ENCODE results near the gene ZNF536. TPM values are rescaled to one million over a fixed set of nuclear protein-coding genes. Genes with fewer than 3 reads are reported as not detected.
"Not testable (repeated sequence)": the region's sequence is repeated elsewhere in the genome, so short reads cannot be mapped to it uniquely, and the experiment has no call there.

The ZNF536 gene
- total and polyA plus RNA-seq, 5 experiments from 2014 or later = not detected

DNA sequence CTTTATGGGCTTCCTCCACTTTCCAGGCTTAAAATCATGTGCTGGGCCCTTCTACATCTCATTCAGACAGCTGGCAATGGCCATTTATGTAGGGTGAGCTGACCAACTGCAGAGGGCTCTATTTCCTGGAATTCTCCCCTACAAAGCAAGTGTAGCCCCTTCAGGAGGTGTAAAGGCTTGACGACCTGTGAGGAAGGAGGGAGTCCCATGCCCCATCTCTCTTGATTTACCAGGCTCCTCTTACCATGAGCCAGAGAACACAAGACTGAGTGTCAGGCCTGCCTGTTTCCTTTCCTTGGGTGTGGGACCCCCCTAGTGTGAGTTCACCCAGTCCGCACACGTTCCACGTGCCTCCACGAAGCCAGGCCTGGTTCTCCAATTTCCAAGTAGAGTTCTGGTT lies 16.6 kb downstream of the ZNF536 start:
- H3K4me1 Mint-ChIP-seq = peaks cover 0 to 4% (median 0%) of the 10 kb centered on the region in 4 donors
- no peak for ATAC-seq
- no peak overlapping the region for H3K27ac Mint-ChIP-seq
- POLR2A ChIA-PET = no interaction called here
- no peak overlapping the region for H3K4me3 Mint-ChIP-seq
- H3K9me3 Mint-ChIP-seq = peaks cover 0 to 5% (median 0%) of the 10 kb centered on the region in 9 donors
- DNase-seq = no peak
- H3K27me3 Mint-ChIP-seq = peaks cover 9 to 53% (median 18%) of the 10 kb centered on the region in 5 donors
- H3K36me3 Mint-ChIP-seq = no peaks in the 10 kb centered on the region

GRCh38 chr19:30390356-30390988 lies 18.3 kb downstream of the ZNF536 start:
- ATAC-seq (no peak), DNase-seq (no peak)
- Mint-ChIP-seq H3K4me1 (peaks cover 0 to 2% (median 0%) of the 10 kb centered on the region in 4 donors), H3K36me3 (no peaks in the 10 kb centered on the region), H3K9me3 (peaks cover 0 to 5% (median 0%) of the 10 kb centered on the region in 9 donors), H3K4me3 (no peak overlapping the region), H3K27me3 (peaks cover 7 to 59% (median 21%) of the 10 kb centered on the region in 5 donors), H3K27ac (no peak overlapping the region)
- POLR2A ChIA-PET = no interaction called here

- H3K4me3 Mint-ChIP-seq = no peak overlapping the region
- POLR2A ChIA-PET = no interaction called here
- H3K36me3 Mint-ChIP-seq = no peaks in the 10 kb centered on the region
- no peak overlapping the region for H3K27ac Mint-ChIP-seq
- DNase-seq = no peak
- peaks cover 0 to 5% (median 0%) of the 10 kb centered on the region in 9 donors for H3K9me3 Mint-ChIP-seq
- ATAC-seq = no peak
- no peaks in the 10 kb centered on the region for H3K4me1 Mint-ChIP-seq
- peaks cover 5 to 53% (median 21%) of the 10 kb centered on the region in 5 donors for H3K27me3 Mint-ChIP-seq
These were observed 18.9 kb downstream of the ZNF536 start for GRCh38 chr19:30391052-30391451.

- peaks cover 5 to 47% (median 21%) of the 10 kb centered on the region in 5 donors for H3K27me3 Mint-ChIP-seq
- POLR2A ChIA-PET = no interaction called here
- H3K9me3 Mint-ChIP-seq = peaks cover 0 to 5% (median 0%) of the 10 kb centered on the region in 9 donors
- ATAC-seq (no peak), DNase-seq (no peak)
- H3K27ac Mint-ChIP-seq = no peak overlapping the region
- no peaks in the 10 kb centered on the region for H3K36me3 Mint-ChIP-seq
- no peaks in the 10 kb centered on the region for H3K4me1 Mint-ChIP-seq
- H3K4me3 Mint-ChIP-seq = no peak overlapping the region
These were observed 19.7 kb downstream of the ZNF536 start for GRCh38 chr19:30391554-30392551.

DNA sequence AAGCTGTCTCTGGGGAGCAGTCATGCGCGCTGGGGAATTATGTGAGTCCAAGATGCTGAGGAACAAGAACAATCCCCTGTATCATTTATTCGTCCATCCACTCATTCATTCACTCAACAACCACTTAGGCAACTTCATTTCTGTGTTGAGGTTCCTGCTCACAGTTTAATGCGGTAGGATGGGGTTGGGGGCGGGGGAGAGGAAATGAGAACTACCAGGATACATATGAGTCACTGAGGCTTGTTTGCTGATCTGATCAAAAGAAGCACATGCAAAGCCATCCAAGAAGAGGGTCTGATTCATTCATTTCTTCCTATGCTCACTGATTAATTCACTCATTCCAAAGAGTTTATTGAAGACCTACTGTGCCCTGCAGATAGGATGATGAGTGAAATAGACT lies 20.9 kb downstream of the ZNF536 start:
- POLR2A ChIA-PET = no interaction called here
- Mint-ChIP-seq H3K27ac (no peak overlapping the region), H3K4me1 (no peaks in the 10 kb centered on the region), H3K9me3 (peaks cover 0 to 5% (median 0%) of the 10 kb centered on the region in 9 donors), H3K27me3 (peaks cover 3 to 42% (median 17%) of the 10 kb centered on the region in 5 donors), H3K4me3 (no peak overlapping the region), H3K36me3 (no peaks in the 10 kb centered on the region)
- DNase-seq (no peak), ATAC-seq (no peak)

GRCh38 chr19:30393729-30394480 lies 21.7 kb downstream of the ZNF536 start:
- H3K4me3 Mint-ChIP-seq = no peak overlapping the region
- POLR2A ChIA-PET = no interaction called here
- no peak for ATAC-seq
- no peaks in the 10 kb centered on the region for H3K4me1 Mint-ChIP-seq
- no peak overlapping the region for H3K27ac Mint-ChIP-seq
- DNase-seq = no peak
- H3K27me3 Mint-ChIP-seq = peaks cover 3 to 33% (median 14%) of the 10 kb centered on the region in 5 donors
- H3K9me3 Mint-ChIP-seq = peaks cover 0 to 5% (median 0%) of the 10 kb centered on the region in 9 donors
- H3K36me3 Mint-ChIP-seq = no peaks in the 10 kb centered on the region

GRCh38 chr19:30394481-30395151 lies 22.4 kb downstream of the ZNF536 start:
- H3K27ac Mint-ChIP-seq = no peak overlapping the region
- H3K4me1 Mint-ChIP-seq = no peaks in the 10 kb centered on the region
- no peaks in the 10 kb centered on the region for H3K36me3 Mint-ChIP-seq
- peaks cover 2 to 31% (median 13%) of the 10 kb centered on the region in 5 donors for H3K27me3 Mint-ChIP-seq
- POLR2A ChIA-PET = no interaction called here
- H3K9me3 Mint-ChIP-seq = peaks cover 0 to 5% (median 0%) of the 10 kb centered on the region in 9 donors
- ATAC-seq (no peak), DNase-seq (no peak)
- H3K4me3 Mint-ChIP-seq = no peak overlapping the region

DNA sequence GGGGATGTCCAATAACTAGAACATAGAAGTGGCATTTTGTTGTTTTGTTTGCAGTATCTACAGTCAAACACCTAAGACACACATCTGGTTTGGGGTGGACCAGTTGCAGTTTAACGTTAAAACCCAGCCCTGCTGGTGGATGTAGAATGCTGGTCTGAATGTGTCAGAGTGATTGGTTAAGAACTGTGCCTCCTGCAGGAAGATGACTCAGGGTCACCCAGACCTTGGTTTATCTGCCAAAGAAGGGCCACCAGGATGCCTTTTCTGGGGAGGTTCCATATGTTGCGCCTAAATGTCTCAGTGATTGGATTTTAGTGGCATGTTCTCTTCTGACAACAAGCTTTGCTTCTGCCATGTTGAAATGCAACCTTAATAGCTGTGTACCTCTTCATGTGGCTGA lies 23.1 kb downstream of the ZNF536 start:
- no peaks in the 10 kb centered on the region for H3K4me1 Mint-ChIP-seq
- POLR2A ChIA-PET = no interaction called here
- no peak overlapping the region for H3K4me3 Mint-ChIP-seq
- DNase-seq (no peak), ATAC-seq (no peak)
- no peaks in the 10 kb centered on the region for H3K36me3 Mint-ChIP-seq
- peaks cover 2 to 31% (median 13%) of the 10 kb centered on the region in 5 donors for H3K27me3 Mint-ChIP-seq
- H3K9me3 Mint-ChIP-seq = peaks cover 0 to 5% (median 0%) of the 10 kb centered on the region in 9 donors
- H3K27ac Mint-ChIP-seq = no peak overlapping the region

DNA sequence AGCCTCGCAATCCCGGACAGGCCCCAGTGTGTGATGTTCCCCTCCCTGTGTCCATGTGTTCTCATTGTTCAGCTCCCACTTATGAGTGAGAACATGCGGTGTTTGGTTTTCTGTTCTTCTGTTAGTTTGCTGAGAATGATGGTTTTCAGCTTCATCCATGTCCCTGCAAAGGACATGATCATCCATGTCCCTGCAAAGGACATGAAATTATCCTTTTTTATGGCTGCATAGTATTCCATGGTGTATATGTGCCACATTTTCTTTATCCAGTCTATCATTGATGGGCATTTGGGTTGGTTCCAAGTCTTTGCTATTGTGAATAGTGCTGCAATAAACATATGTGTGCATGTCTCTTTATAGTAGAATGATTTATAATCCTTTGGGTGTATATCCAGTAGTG lies 26.4 kb downstream of the ZNF536 start:
- H3K9me3 Mint-ChIP-seq, POLR2A ChIA-PET, H3K36me3 Mint-ChIP-seq, ATAC-seq, DNase-seq, H3K27ac Mint-ChIP-seq, H3K4me1 Mint-ChIP-seq, H3K4me3 Mint-ChIP-seq: not testable (repeated sequence)
- H3K27me3 Mint-ChIP-seq = peaks cover 0 to 11% (median 8%) of the 10 kb centered on the region in 5 donors

GRCh38 chr19:30401956-30402355 lies 29.8 kb downstream of the ZNF536 start:
- no peak for DNase-seq
- POLR2A ChIA-PET = no interaction called here
- Mint-ChIP-seq H3K4me3 (no peak overlapping the region), H3K27ac (no peak overlapping the region), H3K9me3 (peaks cover 0 to 2% (median 0%) of the 10 kb centered on the region in 9 donors), H3K36me3 (no peaks in the 10 kb centered on the region), H3K27me3 (peaks cover 4 to 10% (median 9%) of the 10 kb centered on the region in 5 donors), H3K4me1 (no peaks in the 10 kb centered on the region)
- no peak for ATAC-seq

DNA sequence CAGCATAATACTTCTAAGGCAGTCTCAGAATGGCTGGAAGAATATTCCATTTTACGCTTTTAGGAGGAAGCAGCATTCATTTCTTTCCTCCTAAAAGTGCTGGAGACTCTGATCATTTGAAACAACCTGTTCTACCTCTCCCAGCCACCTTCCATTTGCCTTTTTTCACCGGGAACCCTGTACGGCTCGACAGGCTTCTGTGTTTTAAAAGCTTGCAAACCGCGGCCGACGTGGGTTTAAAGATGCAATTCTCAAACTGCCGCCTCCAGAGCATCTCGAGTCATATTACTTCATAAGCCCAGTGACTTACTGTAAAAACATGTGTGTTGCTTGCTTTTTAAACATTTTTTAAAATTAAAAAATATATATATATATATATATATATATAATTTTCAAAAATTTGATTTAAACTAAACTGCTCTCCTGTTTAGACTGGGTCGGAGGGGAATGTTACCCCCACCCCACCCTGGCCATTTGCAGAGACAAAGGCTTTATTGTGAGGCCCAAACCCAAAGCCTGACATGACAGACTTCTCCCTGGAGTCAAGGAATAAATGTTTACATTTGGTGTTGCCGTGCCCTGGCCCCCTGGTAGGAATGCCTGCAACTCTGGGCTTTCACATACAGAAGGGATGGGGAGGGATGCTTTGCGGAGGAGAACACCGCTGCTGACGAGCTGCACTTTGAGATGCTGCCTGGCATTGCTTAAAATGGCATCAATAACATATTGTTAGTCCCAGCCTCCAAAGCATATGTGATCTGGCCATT lies 30.4 kb downstream of the ZNF536 start:
- Mint-ChIP-seq H3K27ac (no peak overlapping the region), H3K36me3 (no peaks in the 10 kb centered on the region), H3K4me1 (no peaks in the 10 kb centered on the region), H3K4me3 (no peak overlapping the region), H3K27me3 (peaks cover 4 to 10% (median 9%) of the 10 kb centered on the region in 5 donors), H3K9me3 (peaks cover 0 to 2% (median 0%) of the 10 kb centered on the region in 9 donors)
- POLR2A ChIA-PET = no interaction called here
- no peak for DNase-seq
- no peak for ATAC-seq

Measured in naive thymus-derived CD8-positive, alpha-beta T cell (primary cell).